ENCODE data around the gene SLC6A6. TPM values are rescaled to one million over a fixed set of nuclear protein-coding genes. Genes with fewer than 3 reads are reported as not detected.

The SLC6A6 gene
- total and polyA plus RNA-seq, 2 donors (not counting 1 experiment from before 2014, with no cell fraction given), result 8.9 to 24.0 TPM

DNA sequence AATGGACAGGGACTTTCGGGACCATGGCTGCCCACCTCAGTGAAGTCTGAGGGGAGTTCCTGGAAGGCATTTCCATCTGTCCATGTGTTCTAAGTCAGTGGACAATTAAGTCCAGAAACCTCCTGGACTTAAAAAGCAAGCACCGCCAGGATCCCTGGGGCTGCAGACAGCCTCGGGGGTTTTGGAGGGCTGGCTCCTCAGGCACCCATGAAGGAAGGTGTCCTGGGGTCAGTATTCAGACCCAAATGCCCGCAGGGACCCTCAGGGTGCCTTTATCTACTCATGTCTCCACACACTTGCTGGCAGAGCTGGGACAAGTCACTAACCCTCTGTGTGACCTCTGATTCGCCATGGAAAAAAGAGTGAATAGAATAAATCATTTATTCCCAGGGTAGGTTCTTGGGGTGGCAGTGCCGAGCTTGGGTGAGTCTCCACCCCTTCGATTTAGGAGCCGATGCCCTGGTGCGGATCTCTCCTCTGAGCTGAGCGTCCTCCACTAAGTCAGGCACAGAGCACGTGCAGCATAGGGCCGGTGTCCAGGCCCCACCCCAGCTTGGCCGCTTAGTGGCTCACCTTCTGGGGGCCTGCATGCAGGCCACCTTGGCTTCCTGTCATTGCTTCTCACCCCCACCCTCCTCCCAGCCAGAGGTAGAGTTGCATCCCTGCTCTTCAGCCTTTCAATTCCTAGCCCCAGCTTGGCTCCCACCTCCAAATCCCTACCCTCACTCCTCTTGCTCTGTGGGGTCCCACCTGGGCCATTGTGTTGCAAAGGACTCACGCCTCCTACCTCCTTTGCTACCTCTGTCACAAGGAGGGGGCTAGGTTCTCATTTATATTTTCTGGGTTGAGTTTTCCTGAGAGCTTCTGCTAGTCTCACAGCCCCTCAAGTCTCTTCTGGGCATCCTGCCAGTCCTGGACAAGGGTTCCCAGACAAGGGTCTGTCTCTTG lies 19.9 kb downstream of the SLC6A6 start:
- H4K20me1 ChIP-seq (ENCODE audit: control insufficient read depth, extremely low read depth, insufficient read depth, low read length), result no peaks in the 10 kb centered on the region
- no peaks in the 10 kb centered on the region for H3K36me3 ChIP-seq (ENCODE audit: control insufficient read depth, insufficient read depth, low read length)
- no peak overlapping the region for H3K27ac ChIP-seq (ENCODE audit: insufficient read depth, low read length)
- no peak for DNase-seq (ENCODE audit: low read depth in 2 of 2)
- H3K4me1 ChIP-seq (ENCODE audit: control insufficient read depth, extremely low read depth, insufficient read depth, low read length), result no peaks in the 10 kb centered on the region
- no peak overlapping the region for H3K4me3 ChIP-seq (replicated peaks in 1 of 4; ENCODE audit: control extremely low read depth in 1 of 4, insufficient read depth in 1 of 4, low read depth in 3 of 4, low read length in 4 of 4)
- H3K79me2 ChIP-seq (ENCODE audit: control insufficient read depth, insufficient read depth, low read length), result no peaks in the 10 kb centered on the region
- H3K27me3 ChIP-seq (ENCODE audit: control insufficient read depth, insufficient read depth, low read length), result no peaks in the 10 kb centered on the region
- H3K4me2 ChIP-seq (ENCODE audit: extremely low read depth, insufficient read depth, low read length), result no peak overlapping the region
- TF ChIP-seq EZH2 (IDR thresholded peaks at IDR 0.05; ENCODE audit: low read length, missing control alignments), result no peak
- TF ChIP-seq, protein P1, sequence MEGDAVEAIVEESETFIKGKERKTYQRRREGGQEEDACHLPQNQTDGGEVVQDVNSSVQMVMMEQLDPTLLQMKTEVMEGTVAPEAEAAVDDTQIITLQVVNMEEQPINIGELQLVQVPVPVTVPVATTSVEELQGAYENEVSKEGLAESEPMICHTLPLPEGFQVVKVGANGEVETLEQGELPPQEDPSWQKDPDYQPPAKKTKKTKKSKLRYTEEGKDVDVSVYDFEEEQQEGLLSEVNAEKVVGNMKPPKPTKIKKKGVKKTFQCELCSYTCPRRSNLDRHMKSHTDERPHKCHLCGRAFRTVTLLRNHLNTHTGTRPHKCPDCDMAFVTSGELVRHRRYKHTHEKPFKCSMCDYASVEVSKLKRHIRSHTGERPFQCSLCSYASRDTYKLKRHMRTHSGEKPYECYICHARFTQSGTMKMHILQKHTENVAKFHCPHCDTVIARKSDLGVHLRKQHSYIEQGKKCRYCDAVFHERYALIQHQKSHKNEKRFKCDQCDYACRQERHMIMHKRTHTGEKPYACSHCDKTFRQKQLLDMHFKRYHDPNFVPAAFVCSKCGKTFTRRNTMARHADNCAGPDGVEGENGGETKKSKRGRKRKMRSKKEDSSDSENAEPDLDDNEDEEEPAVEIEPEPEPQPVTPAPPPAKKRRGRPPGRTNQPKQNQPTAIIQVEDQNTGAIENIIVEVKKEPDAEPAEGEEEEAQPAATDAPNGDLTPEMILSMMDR (conservative IDR thresholded peaks at IDR 0.05 in 1 of 2, IDR thresholded peaks at IDR 0.05 in 1 of 2; ENCODE audit: low read depth in 1 of 2, low read length in 2 of 2), result no peak
- no peak overlapping the region for H3K9ac ChIP-seq (ENCODE audit: insufficient read depth, low read length)
- H2AFZ ChIP-seq (ENCODE audit: low read length), result no peak overlapping the region
- H3K9me3 ChIP-seq (ENCODE audit: control insufficient read depth, insufficient read depth, low read depth, low read length), result no peaks in the 10 kb centered on the region

DNA sequence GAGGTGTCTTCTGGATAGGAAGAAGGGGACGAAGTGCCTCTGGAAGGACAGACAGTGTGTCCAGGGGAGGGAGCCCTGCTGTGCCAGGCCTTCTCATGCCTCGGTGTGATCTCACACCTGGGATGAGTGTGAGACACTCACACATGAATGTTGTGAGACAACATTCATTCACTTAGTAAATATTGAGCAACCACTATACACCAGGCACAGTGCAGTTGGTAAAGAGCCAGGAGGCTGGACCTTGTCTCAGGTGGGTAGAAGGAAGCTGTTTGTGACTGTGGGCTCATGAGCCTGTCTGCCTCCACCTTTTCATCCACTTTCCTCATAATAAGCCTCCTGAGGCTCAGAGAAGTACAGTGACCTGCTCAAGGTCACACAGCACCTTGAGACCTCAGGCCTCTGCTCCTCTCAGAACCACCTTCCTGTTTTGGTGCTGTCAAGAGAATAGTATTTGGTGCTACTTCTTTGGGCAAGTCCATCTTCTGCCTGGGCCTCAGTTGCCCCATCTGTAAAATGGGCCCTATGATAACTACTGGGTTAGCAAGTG lies 20.9 kb downstream of the SLC6A6 start:
- DNase-seq (ENCODE audit: low read depth in 2 of 2), result no peak
- no peaks in the 10 kb centered on the region for H4K20me1 ChIP-seq (ENCODE audit: control insufficient read depth, extremely low read depth, insufficient read depth, low read length)
- no peaks in the 10 kb centered on the region for H3K4me1 ChIP-seq (ENCODE audit: control insufficient read depth, extremely low read depth, insufficient read depth, low read length)
- no peaks in the 10 kb centered on the region for H3K9me3 ChIP-seq (ENCODE audit: control insufficient read depth, insufficient read depth, low read depth, low read length)
- no peak overlapping the region for H3K9ac ChIP-seq (ENCODE audit: insufficient read depth, low read length)
- no peak overlapping the region for H2AFZ ChIP-seq (ENCODE audit: low read length)
- TF ChIP-seq, protein P1 (conservative IDR thresholded peaks at IDR 0.05 in 1 of 2, IDR thresholded peaks at IDR 0.05 in 1 of 2; ENCODE audit: low read depth in 1 of 2, low read length in 2 of 2), result no peak
- no peak for TF ChIP-seq EZH2 (IDR thresholded peaks at IDR 0.05; ENCODE audit: low read length, missing control alignments)
- H3K4me2 ChIP-seq (ENCODE audit: extremely low read depth, insufficient read depth, low read length), result no peak overlapping the region
- H3K27me3 ChIP-seq (ENCODE audit: control insufficient read depth, insufficient read depth, low read length), result no peaks in the 10 kb centered on the region
- no peak overlapping the region for H3K4me3 ChIP-seq (replicated peaks in 1 of 4; ENCODE audit: control extremely low read depth in 1 of 4, insufficient read depth in 1 of 4, low read depth in 3 of 4, low read length in 4 of 4)
- no peaks in the 10 kb centered on the region for H3K36me3 ChIP-seq (ENCODE audit: control insufficient read depth, insufficient read depth, low read length)
- no peak overlapping the region for H3K27ac ChIP-seq (ENCODE audit: insufficient read depth, low read length)
- no peaks in the 10 kb centered on the region for H3K79me2 ChIP-seq (ENCODE audit: control insufficient read depth, insufficient read depth, low read length)

DNA sequence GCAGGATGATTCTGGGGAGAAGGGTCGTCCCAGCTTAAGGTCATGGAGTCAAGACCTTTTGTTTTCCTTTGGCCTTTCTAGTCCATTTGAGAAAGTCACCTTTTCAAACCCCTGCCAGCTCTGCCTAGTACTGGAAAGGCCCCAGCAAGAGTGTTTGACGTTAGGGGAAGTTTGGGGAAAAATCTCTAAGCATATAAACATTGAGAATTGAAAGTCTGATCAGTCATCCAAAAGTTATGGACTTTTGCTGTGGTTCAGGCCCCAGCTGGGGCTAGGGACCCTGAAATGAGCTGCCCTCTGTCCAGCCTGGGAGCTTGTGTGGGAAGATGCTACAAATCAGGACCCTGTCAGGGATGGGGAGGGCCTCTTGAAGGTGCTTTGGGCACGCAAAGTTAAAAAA lies 21.6 kb downstream of the SLC6A6 start:
- Histone ChIP-seq H3K4me2 (ENCODE audit: extremely low read depth, insufficient read depth, low read length) (no peak overlapping the region), H2AFZ (ENCODE audit: low read length) (no peak overlapping the region), H3K9ac (ENCODE audit: insufficient read depth, low read length) (no peak overlapping the region), H3K27ac (ENCODE audit: insufficient read depth, low read length) (no peak overlapping the region), H3K36me3 (ENCODE audit: control insufficient read depth, insufficient read depth, low read length) (no peaks in the 10 kb centered on the region), H4K20me1 (ENCODE audit: control insufficient read depth, extremely low read depth, insufficient read depth, low read length) (no peaks in the 10 kb centered on the region), H3K27me3 (ENCODE audit: control insufficient read depth, insufficient read depth, low read length) (no peaks in the 10 kb centered on the region), H3K79me2 (ENCODE audit: control insufficient read depth, insufficient read depth, low read length) (no peaks in the 10 kb centered on the region), H3K4me3 (replicated peaks in 1 of 4; ENCODE audit: control extremely low read depth in 1 of 4, insufficient read depth in 1 of 4, low read depth in 3 of 4, low read length in 4 of 4) (no peak overlapping the region), H3K4me1 (ENCODE audit: control insufficient read depth, extremely low read depth, insufficient read depth, low read length) (no peaks in the 10 kb centered on the region), H3K9me3 (ENCODE audit: control insufficient read depth, insufficient read depth, low read depth, low read length) (no peaks in the 10 kb centered on the region)
- TF ChIP-seq, protein P1 (conservative IDR thresholded peaks at IDR 0.05 in 1 of 2, IDR thresholded peaks at IDR 0.05 in 1 of 2; ENCODE audit: low read depth in 1 of 2, low read length in 2 of 2), result no peak
- TF ChIP-seq EZH2 (IDR thresholded peaks at IDR 0.05; ENCODE audit: low read length, missing control alignments), result no peak
- DNase-seq (ENCODE audit: low read depth in 2 of 2), result no peak
